ENCODE data around the gene COMMD10. TPM values are rescaled to one million over a fixed set of nuclear protein-coding genes. Genes with fewer than 3 reads are reported as not detected.

COMMD10 gene
- total RNA-seq, 2 experiments from 2014 or later: 26.0 to 27.6 TPM

- no peak for TF ChIP-seq CTCF (IDR thresholded peaks at IDR 0.05)
- H3K4me1 Mint-ChIP-seq (ENCODE audit: low read depth): no peaks in the 10 kb centered on the region
- H3K4me3 Mint-ChIP-seq: no peak overlapping the region
- no peak for ATAC-seq (ENCODE audit: poor library complexity)
- no peak overlapping the region for H3K27ac Mint-ChIP-seq
- intact Hi-C loops (cut with DNase I, micrococcal nuclease): no loop called here
- no peaks in the 10 kb centered on the region for H3K36me3 ChIP-seq (ENCODE audit: insufficient read depth, low read length)
- no peaks in the 10 kb centered on the region for H3K27me3 ChIP-seq (ENCODE audit: control insufficient read depth in 1 of 2, insufficient read depth in 2 of 2, low read length in 2 of 2)
- no peaks in the 10 kb centered on the region for H3K4me1 ChIP-seq (ENCODE audit: insufficient read depth, low read length)
- CTCF ChIA-PET: no interaction called here
- H3K27ac ChIP-seq (ENCODE audit: low read depth in 1 of 2, low read length in 2 of 2): no peak overlapping the region
- peaks cover 49% of the 10 kb centered on the region for H3K36me3 Mint-ChIP-seq (ENCODE audit: low read depth)
- no peak for DNase-seq
- H3K9me3 ChIP-seq (ENCODE audit: control insufficient read depth in 1 of 2, insufficient read depth in 1 of 2, low read length in 2 of 2): no peaks in the 10 kb centered on the region
- H3K27me3 Mint-ChIP-seq: no peaks in the 10 kb centered on the region
- no peaks in the 10 kb centered on the region for H3K9me3 Mint-ChIP-seq
- no peak overlapping the region for H3K4me3 ChIP-seq (ENCODE audit: low read length)
- POLR2A ChIA-PET: no interaction called here
Observed at GRCh38 chr5:116174111-116174510, 89.3 kb downstream of the COMMD10 start.

- H3K27ac ChIP-seq (ENCODE audit: low read depth in 1 of 2, low read length in 2 of 2): no peak overlapping the region
- intact Hi-C loops (cut with DNase I, micrococcal nuclease): no loop called here
Observed at GRCh38 chr5:116176121-116176520, 91.3 kb downstream of the COMMD10 start.

GRCh38 chr5:116178925-116179324 is 94.1 kb downstream of the COMMD10 start:
- no peak overlapping the region for H3K27ac ChIP-seq (ENCODE audit: low read depth in 1 of 2, low read length in 2 of 2)
- POLR2A ChIA-PET: no interaction called here
- Mint-ChIP-seq H3K4me1 (ENCODE audit: low read depth) (no peaks in the 10 kb centered on the region), H3K36me3 (ENCODE audit: low read depth) (peaks cover 28% of the 10 kb centered on the region), H3K27ac (no peak overlapping the region), H3K4me3 (no peak overlapping the region), H3K9me3 (no peaks in the 10 kb centered on the region), H3K27me3 (no peaks in the 10 kb centered on the region)
- H3K27me3 ChIP-seq (ENCODE audit: control insufficient read depth in 1 of 2, insufficient read depth in 2 of 2, low read length in 2 of 2): no peaks in the 10 kb centered on the region
- DNase-seq (no peak), ATAC-seq (ENCODE audit: poor library complexity) (no peak)
- H3K36me3 ChIP-seq (ENCODE audit: insufficient read depth, low read length): no peaks in the 10 kb centered on the region
- no peaks in the 10 kb centered on the region for H3K9me3 ChIP-seq (ENCODE audit: control insufficient read depth in 1 of 2, insufficient read depth in 1 of 2, low read length in 2 of 2)
- no peaks in the 10 kb centered on the region for H3K4me1 ChIP-seq (ENCODE audit: insufficient read depth, low read length)
- CTCF ChIA-PET: no interaction called here
- no peak for TF ChIP-seq CTCF (IDR thresholded peaks at IDR 0.05)
- intact Hi-C loops (cut with DNase I, micrococcal nuclease): no loop called here
- H3K4me3 ChIP-seq (ENCODE audit: low read length): no peak overlapping the region

More at GRCh38 chr5:116176121-116176520, 91.3 kb downstream of the COMMD10 start:
- no peaks in the 10 kb centered on the region for H3K27me3 ChIP-seq (ENCODE audit: control insufficient read depth in 1 of 2, insufficient read depth in 2 of 2, low read length in 2 of 2)
- Mint-ChIP-seq H3K27me3 (no peaks in the 10 kb centered on the region), H3K4me3 (no peak overlapping the region), H3K9me3 (no peaks in the 10 kb centered on the region), H3K4me1 (ENCODE audit: low read depth) (no peaks in the 10 kb centered on the region), H3K36me3 (ENCODE audit: low read depth) (peaks cover 31% of the 10 kb centered on the region), H3K27ac (no peak overlapping the region)
- ChIA-PET POLR2A (no interaction called here), CTCF (no interaction called here)
- no peak for TF ChIP-seq CTCF (IDR thresholded peaks at IDR 0.05)
- ATAC-seq (ENCODE audit: poor library complexity) (no peak), DNase-seq (no peak)
- H3K4me1 ChIP-seq (ENCODE audit: insufficient read depth, low read length): no peaks in the 10 kb centered on the region
- H3K36me3 ChIP-seq (ENCODE audit: insufficient read depth, low read length): no peaks in the 10 kb centered on the region
- no peak overlapping the region for H3K4me3 ChIP-seq (ENCODE audit: low read length)
- H3K9me3 ChIP-seq (ENCODE audit: control insufficient read depth in 1 of 2, insufficient read depth in 1 of 2, low read length in 2 of 2): no peaks in the 10 kb centered on the region

All from CD4-positive, alpha-beta T cell (primary cell).